Esophagus squamous epithelium (tissue), 5 donors: ENCODE measurements around the gene MVB12B. TPM values are rescaled to one million over a fixed set of nuclear protein-coding genes. Genes with fewer than 3 reads are reported as not detected.

Experiments
- DNase-seq: peaks from one replicate; lab custom pipeline; 2025; lab: John Stamatoyannopoulos, UW
- H3K27ac ChIP-seq, 4 donors: fragments of 200-600 bp; sonication (generic); one replicate each; pipeline ENCODE4 v1.5.1; 2016 to 2019; ENCODE audit warnings: mild to moderate bottlenecking in 1 of 4
- H3K27me3 ChIP-seq, 4 donors: fragments of 200-600 bp; sonication (generic); 1 replicate in 3 of 4; 2 replicates in 1 of 4; pipeline versions ENCODE4 v1.5.1 to v1.6.0; 2017 to 2021; ENCODE audit warnings: antibody characterized with exemption in 1 of 4
- H3K36me3 ChIP-seq, 3 donors: fragments of 200-600 bp; sonication (generic); one replicate each; pipeline ENCODE4 v1.5.1; 2016 to 2019
- H3K4me1 ChIP-seq, 3 donors: fragments of 200-600 bp; sonication (generic); one replicate each; pipeline ENCODE4 v1.5.1; 2017 to 2019
- H3K4me3 ChIP-seq, 4 donors: fragments of 200-600 bp; sonication (generic); 1 replicate in 3 of 4; 2 replicates in 1 of 4; pipeline ENCODE4 v1.5.1; 2016 to 2019; ENCODE audit warnings: mild to moderate bottlenecking in 2 of 4, moderate library complexity in 1 of 4
- H3K9me3 ChIP-seq, 3 donors: fragments of 200-600 bp; sonication (generic); one replicate each; pipeline ENCODE4 v1.5.1; 2016 to 2019
- CTCF ChIP-seq, 6 experiments: fragments of 450-650 bp in 4 of 6; fragments of 200-600 bp in 2 of 6; sonication (generic) in 2 of 6; IDR thresholded peaks; one replicate each; pipeline ENCODE4 v1.5.1; 2016 to 2019; ENCODE audit warnings: antibody characterized with exemption in 6 of 6, mild to moderate bottlenecking in 4 of 6, moderate library complexity in 4 of 6
- POLR2A ChIP-seq, 4 donors: fragments of 450-650 bp; IDR thresholded peaks; one replicate each; pipeline ENCODE4 v1.6.1; 2017; ENCODE audit warnings: antibody characterized with exemption in 4 of 4, mild to moderate bottlenecking in 4 of 4, moderate library complexity in 3 of 4
- WGBS, 2 donors: methylation state at CpG; one replicate each; pipeline ENCODE4 v1.1.5; 2018; 5-methylcytosine and 5-hydroxymethylcytosine counted together
- intact Hi-C: fragments of 100-400 bp; cut with DNase I; formaldehyde crosslinking; loops from one replicate; pipeline ENCODE4 v1.15.0; 2022
- total RNA-seq, 4 donors: library from RNA; depleted of rRNA; stranded (reverse); fragments of >200 nt; gene quantifications; one replicate each; pipeline ENCODE4 v1.1.0, GENCODE V29; 2016
- donor health status: DM: yes; HTN: yes; CAD: no.

MVB12B gene
- total RNA-seq, 4 donors from 2014 or later: 3.2 to 13.2 (median 5.3) TPM

- Histone ChIP-seq H3K4me1 (peaks cover 0 to 29% (median 5%) of the 10 kb centered on the region in 3 donors), H3K27me3 (no peaks in the 10 kb centered on the region), H3K4me3 (no peak overlapping the region), H3K27ac (peak overlapping the region in 3 of 4 donors; percentile 19 to 56 (median 46)), H3K36me3 (peaks cover 0 to 22% (median 0%) of the 10 kb centered on the region in 3 donors), H3K9me3 (no peaks in the 10 kb centered on the region)
- TF ChIP-seq CTCF (IDR thresholded peaks at IDR 0.05): no peak
- no peak for TF ChIP-seq POLR2A (IDR thresholded peaks at IDR 0.05)
- 30 to 38% methylated on average over 12 of the region's 12 CpGs for WGBS, 2 donors
- DNase-seq: no peak
- intact Hi-C loops: no loop called here
Observed at GRCh38 chr9:126411225-126411947, 84.8 kb downstream of the MVB12B start.

GRCh38 chr9:126411948-126412284 is 85.3 kb downstream of the MVB12B start:
- no peak overlapping the region for H3K4me3 ChIP-seq
- WGBS, 2 donors: 51 to 61% methylated on average over 6 of the region's 6 CpGs

GRCh38 chr9:126412905-126413304 is 86.3 kb downstream of the MVB12B start:
- Histone ChIP-seq H3K9me3 (no peaks in the 10 kb centered on the region), H3K36me3 (peaks cover 0 to 21% (median 0%) of the 10 kb centered on the region in 3 donors), H3K27ac (no peak overlapping the region), H3K4me1 (peaks cover 0 to 29% (median 5%) of the 10 kb centered on the region in 3 donors), H3K4me3 (no peak overlapping the region), H3K27me3 (no peaks in the 10 kb centered on the region)
- no peak for DNase-seq
- TF ChIP-seq POLR2A (IDR thresholded peaks at IDR 0.05) (no peak), CTCF (IDR thresholded peaks at IDR 0.05) (no peak)
- intact Hi-C loops: no loop called here
- WGBS, 2 donors: 69 to 89% methylated on average over 3 of the region's 3 CpGs

More at GRCh38 chr9:126411948-126412284, 85.3 kb downstream of the MVB12B start:
- Histone ChIP-seq H3K9me3 (no peaks in the 10 kb centered on the region), H3K27ac (peak overlapping the region in 3 of 4 donors; percentile 18 to 56 (median 19)), H3K27me3 (no peaks in the 10 kb centered on the region), H3K4me1 (peaks cover 0 to 29% (median 5%) of the 10 kb centered on the region in 3 donors), H3K36me3 (peaks cover 0 to 22% (median 0%) of the 10 kb centered on the region in 3 donors)
- TF ChIP-seq POLR2A (IDR thresholded peaks at IDR 0.05): no peak
- no peak for TF ChIP-seq CTCF (IDR thresholded peaks at IDR 0.05)
- intact Hi-C loops: no loop called here
- no peak for DNase-seq

GRCh38 chr9:126413391-126414068 is 86.9 kb downstream of the MVB12B start:
- WGBS, 2 donors: 82 to 85% methylated on average over 4 to 7 of the region's 7 CpGs

GRCh38 chr9:126415741-126416370 is 89.2 kb downstream of the MVB12B start:
- WGBS, 2 donors: 79 to 80% methylated on average over 11 to 16 of the region's 16 CpGs

More at GRCh38 chr9:126413391-126414068, 86.9 kb downstream of the MVB12B start:
- TF ChIP-seq POLR2A (IDR thresholded peaks at IDR 0.05): no peak
- peaks cover 0 to 15% (median 0%) of the 10 kb centered on the region in 3 donors for H3K36me3 ChIP-seq
- no peaks in the 10 kb centered on the region for H3K27me3 ChIP-seq
- H3K4me1 ChIP-seq: peaks cover 0 to 29% (median 5%) of the 10 kb centered on the region in 3 donors
- H3K4me3 ChIP-seq: no peak overlapping the region
- no peak for DNase-seq
- no peaks in the 10 kb centered on the region for H3K9me3 ChIP-seq
- intact Hi-C loops: no loop called here
- no peak overlapping the region for H3K27ac ChIP-seq

More at GRCh38 chr9:126415741-126416370, 89.2 kb downstream of the MVB12B start:
- Histone ChIP-seq H3K9me3 (no peaks in the 10 kb centered on the region), H3K4me3 (no peak overlapping the region), H3K27ac (no peak overlapping the region), H3K27me3 (no peaks in the 10 kb centered on the region), H3K36me3 (peaks cover 0 to 4% (median 0%) of the 10 kb centered on the region in 3 donors), H3K4me1 (peaks cover 0 to 35% (median 5%) of the 10 kb centered on the region in 3 donors)
- DNase-seq: no peak
- no peak for TF ChIP-seq POLR2A (IDR thresholded peaks at IDR 0.05)
- intact Hi-C loops: no loop called here
